B cell (primary cell): ENCODE measurements around the gene GATA5. TPM values are rescaled to one million over a fixed set of nuclear protein-coding genes. Genes with fewer than 3 reads are reported as not detected.

Experiments used
- ATAC-seq: fragments of 200-7000 bp; cut with Tn5 transposase; one replicate; pipeline ENCODE4 v1.10.0; 2021; ENCODE audit warnings: low read depth, mild to moderate bottlenecking, moderate number of reproducible peaks, moderate library complexity
- CTCF ChIA-PET: fragments of 350-600 bp; sonication (Branson Sonifier 250); formaldehyde crosslinking; loops from one replicate; lab custom pipeline; 2021; ENCODE audit warnings: antibody characterized with exemption, inconsistent platforms; lab: Charles Lee
- POLR2A ChIA-PET: fragments of 350-600 bp; sonication (Branson Sonifier 250); formaldehyde crosslinking; loops from one replicate; lab custom pipeline; 2021; ENCODE audit warnings: antibody characterized with exemption; lab: Charles Lee
- DNase-seq: peaks from one replicate; pipeline ENCODE4 v3.0.0; 2013
- H2AFZ ChIP-seq: 2 replicates; pipeline ENCODE4 v1.6.1; 2012; ENCODE audit warnings: mild to moderate bottlenecking, low read depth, low read length; ENCODE audit not compliant: insufficient read depth, poor library complexity, severe bottlenecking
- H3K27ac ChIP-seq, 2 donors: 1 replicate in 1 of 2; 2 replicates in 1 of 2; pipeline ENCODE4 v1.5.1; 2012 to 2013; ENCODE audit warnings: low read length in 2 of 2, mild to moderate bottlenecking in 2 of 2, moderate library complexity in 1 of 2
- H3K27me3 ChIP-seq, 4 experiments: fragments of 200-600 bp in 1 of 4; sonication (generic) in 1 of 4; replicated peaks in 1 of 4; 1 replicate in 2 of 4; 2 replicates in 2 of 4; pipeline versions ENCODE4 v1.6.1 to v1.7.0; 2013 to 2016; ENCODE audit warnings: low read length in 3 of 4, mild to moderate bottlenecking in 2 of 4, mixed read lengths in 1 of 4, moderate library complexity in 1 of 4; ENCODE audit not compliant: insufficient read depth in 4 of 4, control insufficient read depth in 3 of 4; ENCODE audit errors: control extremely low read depth in 1 of 4
- H3K36me3 ChIP-seq, 2 experiments: replicated peaks in 1 of 2; 1 replicate in 1 of 2; 2 replicates in 1 of 2; pipeline versions ENCODE4 v1.6.1 to v1.7.1; 2013; ENCODE audit warnings: low read length in 1 of 2; ENCODE audit not compliant: insufficient read depth in 2 of 2, control insufficient read depth in 1 of 2; ENCODE audit errors: control extremely low read depth in 1 of 2, extremely low read depth in 1 of 2
- H3K4me1 ChIP-seq, 2 donors: fragments of 200-600 bp in 1 of 2; sonication (generic) in 1 of 2; 1 replicate in 1 of 2; 2 replicates in 1 of 2; pipeline versions ENCODE4 v1.5.1 to v1.6.1; 2013 to 2017; ENCODE audit warnings: low read length in 2 of 2; ENCODE audit not compliant: control insufficient read depth in 2 of 2, insufficient read depth in 2 of 2
- H3K4me2 ChIP-seq: replicated peaks from 2 replicates; pipeline ENCODE3; 2012; ENCODE audit warnings: mild to moderate bottlenecking, low read depth, low read length; ENCODE audit not compliant: poor library complexity, severe bottlenecking
- H3K4me3 ChIP-seq, 5 experiments: fragments of 200-600 bp in 1 of 5; sonication (generic) in 1 of 5; 1 replicate in 3 of 5; 2 replicates in 2 of 5; pipeline versions ENCODE4 v1.5.1 to v1.7.0; 2011 to 2016; ENCODE audit warnings: low read length in 4 of 5, mild to moderate bottlenecking in 4 of 5, low read depth in 2 of 5, control low read depth in 1 of 5, moderate library complexity in 1 of 5; ENCODE audit not compliant: insufficient read depth in 1 of 5; ENCODE audit errors: control extremely low read depth in 1 of 5, extremely low read depth in 1 of 5
- H3K79me2 ChIP-seq: fragments of 200-600 bp; sonication (generic); one replicate; pipeline ENCODE4 v1.6.0; 2016; ENCODE audit warnings: low read length; ENCODE audit not compliant: control insufficient read depth, insufficient read depth
- H3K9ac ChIP-seq: fragments of 200-600 bp; sonication (generic); 2 replicates; pipeline ENCODE4 v1.6.1; 2017; ENCODE audit warnings: mild to moderate bottlenecking, low read length, moderate library complexity
- H3K9me3 ChIP-seq, 3 donors: one replicate each; pipeline versions ENCODE4 v1.6.1 to v1.7.1; 2013; ENCODE audit warnings: low read length in 2 of 3; ENCODE audit not compliant: control insufficient read depth in 2 of 3, insufficient read depth in 1 of 3; ENCODE audit errors: control extremely low read depth in 1 of 3
- H4K20me1 ChIP-seq: 2 replicates; pipeline ENCODE4 v1.6.0; 2012; ENCODE audit warnings: mild to moderate bottlenecking, low read length; ENCODE audit not compliant: insufficient read depth, control insufficient read depth, poor library complexity, severe bottlenecking
- H3K27ac Mint-ChIP-seq: one replicate; pipeline ENCODE4 v1.8.0; 2021; ENCODE audit warnings: mixed read lengths
- H3K27me3 Mint-ChIP-seq: one replicate; pipeline ENCODE4 v1.8.0; 2021; ENCODE audit warnings: mixed read lengths
- H3K4me1 Mint-ChIP-seq: one replicate; pipeline ENCODE4 v1.8.0; 2021; ENCODE audit warnings: mixed read lengths
- H3K4me3 Mint-ChIP-seq: one replicate; pipeline ENCODE4 v1.8.0; 2021; ENCODE audit warnings: mixed read lengths
- H3K9me3 Mint-ChIP-seq: one replicate; pipeline ENCODE4 v1.8.0; 2022; ENCODE audit warnings: mixed read lengths; ENCODE audit not compliant: insufficient read depth
- EZH2 ChIP-seq: IDR thresholded peaks from 2 replicates; pipeline ENCODE4 v1.6.1; 2012; ENCODE audit warnings: borderline replicate concordance, low read depth, mild to moderate bottlenecking, moderate library complexity, low read length; ENCODE audit not compliant: insufficient read depth, poor library complexity, severe bottlenecking
- WGBS: methylation state at CpG from one replicate; pipeline ENCODE4 v1.1.5; 2013; ENCODE audit warnings: missing lambda C conversion rate; ENCODE audit not compliant: insufficient coverage; 5-methylcytosine and 5-hydroxymethylcytosine counted together
- intact Hi-C: fragments of 100-400 bp; cut with micrococcal nuclease; formaldehyde crosslinking; loops from one replicate; pipeline ENCODE4 v1.10.0; 2022
- polyA plus RNA-seq: library from polyadenylated mRNA; depleted of rRNA; stranded (reverse); fragments of >200 nt; gene quantifications from 2 replicates; pipeline ENCODE4 v1.2.3, GENCODE V29; 2012
- total RNA-seq, 2 donors: library from RNA; stranded (reverse); fragments of 120-200 nt in 1 of 2; gene quantifications; 1 replicate in 1 of 2; 2 replicates in 1 of 2; pipeline versions ENCODE4 v1.2.3 to v1.2.4, GENCODE V29; 2013 to 2022
- TF ChIP-seq, protein P1 (sequence below): fragments of 200-600 bp; IDR thresholded peaks from one replicate; pipeline ENCODE4 v1.8.0; 2022; ENCODE audit warnings: antibody characterized with exemption, mild to moderate bottlenecking

Gene GATA5
- total and polyA plus RNA-seq, 2 donors (not counting 1 experiment from before 2014, with no cell fraction given) = not detected

DNA sequence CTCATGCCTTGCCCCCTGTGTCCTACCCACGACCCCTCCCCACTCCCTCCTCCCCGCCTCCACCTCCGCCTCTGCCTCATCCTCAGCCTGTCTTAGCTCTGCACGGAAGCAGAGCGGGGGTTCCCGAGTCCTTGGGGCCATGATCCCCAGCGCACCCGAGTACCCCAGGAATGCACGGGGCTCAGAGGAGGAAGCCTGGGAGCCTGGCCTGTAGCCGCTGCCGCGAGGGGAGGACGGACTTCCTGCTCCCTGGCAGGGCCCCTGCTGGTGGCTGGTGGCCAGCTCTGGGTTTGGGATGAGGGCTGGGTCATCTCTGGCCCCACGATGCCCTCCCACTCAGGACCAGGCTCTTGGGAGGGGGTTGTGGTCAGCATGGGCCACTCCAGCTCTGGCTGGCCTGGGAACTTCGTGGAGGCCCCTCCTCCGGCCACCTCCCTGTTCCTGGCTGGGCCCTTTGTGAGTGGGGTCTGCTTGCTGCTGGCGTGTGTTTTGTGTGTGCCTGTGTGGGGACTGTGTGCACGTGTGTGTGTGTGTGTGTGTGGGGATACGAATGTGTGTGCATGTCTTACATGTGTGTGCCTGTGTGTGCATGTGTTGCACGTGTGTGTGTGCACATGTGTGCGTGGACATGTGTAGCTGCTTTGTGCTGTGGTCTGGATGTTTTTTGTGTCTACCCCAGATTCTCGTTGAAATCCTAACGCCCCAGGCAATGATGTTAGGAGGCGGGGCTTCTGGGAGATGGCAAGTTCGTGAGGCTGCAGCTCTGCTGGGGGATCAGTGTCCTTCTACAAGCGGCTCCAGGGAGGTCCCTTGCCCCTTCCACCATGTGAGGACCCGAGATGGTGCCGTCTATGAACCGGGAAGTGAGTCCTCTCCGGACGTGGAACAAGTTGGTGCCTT, 47.1 kb downstream of the GATA5 start:
- ChIA-PET POLR2A (no interaction called here), CTCF (interaction anchor here (0.6 to 0.9 kb wide), 2 partner anchors 26 to 29 kb away, joined by 3 to 4 read pairs; no protein-coding TSS in a partner anchor)
- Histone ChIP-seq H3K79me2 (no peaks in the 10 kb centered on the region), H3K4me2 (no peak overlapping the region), H3K27ac (no peak overlapping the region), H3K4me1 (no peaks in the 10 kb centered on the region), H3K9ac (no peak overlapping the region), H3K27me3 (no peaks in the 10 kb centered on the region), H3K4me3 (no peak overlapping the region), H2AFZ (no peak overlapping the region), H4K20me1 (no peaks in the 10 kb centered on the region), H3K9me3 (peaks cover 0 to 7% (median 0%) of the 10 kb centered on the region in 3 donors), H3K36me3 (no peaks in the 10 kb centered on the region)
- Mint-ChIP-seq H3K4me3 (no peak overlapping the region), H3K27me3 (peaks cover 19% of the 10 kb centered on the region), H3K27ac (no peak overlapping the region), H3K4me1 (no peaks in the 10 kb centered on the region), H3K9me3 (no peaks in the 10 kb centered on the region)
- intact Hi-C loops = no loop called here
- DNase-seq (no peak), ATAC-seq (no peak)
- TF ChIP-seq, protein P1, sequence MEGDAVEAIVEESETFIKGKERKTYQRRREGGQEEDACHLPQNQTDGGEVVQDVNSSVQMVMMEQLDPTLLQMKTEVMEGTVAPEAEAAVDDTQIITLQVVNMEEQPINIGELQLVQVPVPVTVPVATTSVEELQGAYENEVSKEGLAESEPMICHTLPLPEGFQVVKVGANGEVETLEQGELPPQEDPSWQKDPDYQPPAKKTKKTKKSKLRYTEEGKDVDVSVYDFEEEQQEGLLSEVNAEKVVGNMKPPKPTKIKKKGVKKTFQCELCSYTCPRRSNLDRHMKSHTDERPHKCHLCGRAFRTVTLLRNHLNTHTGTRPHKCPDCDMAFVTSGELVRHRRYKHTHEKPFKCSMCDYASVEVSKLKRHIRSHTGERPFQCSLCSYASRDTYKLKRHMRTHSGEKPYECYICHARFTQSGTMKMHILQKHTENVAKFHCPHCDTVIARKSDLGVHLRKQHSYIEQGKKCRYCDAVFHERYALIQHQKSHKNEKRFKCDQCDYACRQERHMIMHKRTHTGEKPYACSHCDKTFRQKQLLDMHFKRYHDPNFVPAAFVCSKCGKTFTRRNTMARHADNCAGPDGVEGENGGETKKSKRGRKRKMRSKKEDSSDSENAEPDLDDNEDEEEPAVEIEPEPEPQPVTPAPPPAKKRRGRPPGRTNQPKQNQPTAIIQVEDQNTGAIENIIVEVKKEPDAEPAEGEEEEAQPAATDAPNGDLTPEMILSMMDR = no peak
- TF ChIP-seq EZH2 = no peak
- WGBS = 58% methylated on average over 31 of the region's 31 CpGs

DNA sequence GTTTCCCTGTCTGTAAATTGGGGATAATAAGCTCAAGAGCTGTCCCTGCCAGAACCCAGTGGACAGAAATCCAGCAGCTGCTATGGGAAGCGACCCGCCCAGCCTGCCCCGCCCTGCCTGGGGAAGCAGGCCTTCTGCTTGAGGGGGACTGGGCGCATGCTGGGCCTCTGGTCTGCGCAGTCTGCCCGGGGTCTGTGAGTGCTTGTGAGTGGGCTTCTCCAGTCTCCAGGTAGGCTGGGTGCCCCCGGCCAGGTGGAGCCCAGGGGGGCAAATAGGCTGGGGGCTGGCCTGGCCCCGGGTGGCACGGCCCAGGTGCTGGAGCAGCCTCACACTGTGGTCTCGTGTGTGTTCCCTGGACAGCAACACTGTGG, 47.8 kb downstream of the GATA5 start:
- Histone ChIP-seq H3K36me3 (no peaks in the 10 kb centered on the region), H3K27ac (no peak overlapping the region), H3K79me2 (no peaks in the 10 kb centered on the region), H3K9ac (no peak overlapping the region), H3K9me3 (peaks cover 0 to 7% (median 0%) of the 10 kb centered on the region in 3 donors), H4K20me1 (no peaks in the 10 kb centered on the region), H2AFZ (no peak overlapping the region), H3K4me3 (no peak overlapping the region), H3K27me3 (no peaks in the 10 kb centered on the region), H3K4me1 (no peaks in the 10 kb centered on the region), H3K4me2 (no peak overlapping the region)
- ChIA-PET POLR2A (no interaction called here), CTCF (interaction anchor here (0.6 kb wide), 1 partner anchor 28 kb away, joined by 4 read pairs; no protein-coding TSS in a partner anchor)
- TF ChIP-seq EZH2 = no peak
- TF ChIP-seq, protein P1 = no peak
- Mint-ChIP-seq H3K4me1 (no peaks in the 10 kb centered on the region), H3K4me3 (no peak overlapping the region), H3K9me3 (no peaks in the 10 kb centered on the region), H3K27ac (no peak overlapping the region), H3K27me3 (peaks cover 18% of the 10 kb centered on the region)
- WGBS = 90% methylated on average over 10 of the region's 10 CpGs
- intact Hi-C loops = no loop called here
- ATAC-seq (no peak), DNase-seq (no peak)
